Right renal cortex interstitium (tissue), 3 donors: ENCODE results near the gene PHACTR3. TPM values are rescaled to one million over a fixed set of nuclear protein-coding genes. Genes with fewer than 3 reads are reported as not detected.

Source experiments
- DNase-seq, 3 donors: peaks; one replicate each; pipeline ENCODE4 v3.0.0-alpha.2; 2013; ENCODE audit warnings: low read depth in 3 of 3, low spot score in 2 of 3
- polyA plus RNA-seq, 3 donors: library from polyadenylated mRNA; unstranded; fragments of 120-200 nt; gene quantifications; one replicate each; pipeline ENCODE4 v1.2.1, GENCODE V29; 2013; ENCODE audit not compliant: insufficient read length in 3 of 3

The PHACTR3 gene
- polyA plus RNA-seq, 3 donors, result 12.8 to 13.2 (median 12.9) TPM

GRCh38 chr20:59667981-59668515 is 63.7 kb downstream of the PHACTR3 start:
- no peak for DNase-seq

DNA sequence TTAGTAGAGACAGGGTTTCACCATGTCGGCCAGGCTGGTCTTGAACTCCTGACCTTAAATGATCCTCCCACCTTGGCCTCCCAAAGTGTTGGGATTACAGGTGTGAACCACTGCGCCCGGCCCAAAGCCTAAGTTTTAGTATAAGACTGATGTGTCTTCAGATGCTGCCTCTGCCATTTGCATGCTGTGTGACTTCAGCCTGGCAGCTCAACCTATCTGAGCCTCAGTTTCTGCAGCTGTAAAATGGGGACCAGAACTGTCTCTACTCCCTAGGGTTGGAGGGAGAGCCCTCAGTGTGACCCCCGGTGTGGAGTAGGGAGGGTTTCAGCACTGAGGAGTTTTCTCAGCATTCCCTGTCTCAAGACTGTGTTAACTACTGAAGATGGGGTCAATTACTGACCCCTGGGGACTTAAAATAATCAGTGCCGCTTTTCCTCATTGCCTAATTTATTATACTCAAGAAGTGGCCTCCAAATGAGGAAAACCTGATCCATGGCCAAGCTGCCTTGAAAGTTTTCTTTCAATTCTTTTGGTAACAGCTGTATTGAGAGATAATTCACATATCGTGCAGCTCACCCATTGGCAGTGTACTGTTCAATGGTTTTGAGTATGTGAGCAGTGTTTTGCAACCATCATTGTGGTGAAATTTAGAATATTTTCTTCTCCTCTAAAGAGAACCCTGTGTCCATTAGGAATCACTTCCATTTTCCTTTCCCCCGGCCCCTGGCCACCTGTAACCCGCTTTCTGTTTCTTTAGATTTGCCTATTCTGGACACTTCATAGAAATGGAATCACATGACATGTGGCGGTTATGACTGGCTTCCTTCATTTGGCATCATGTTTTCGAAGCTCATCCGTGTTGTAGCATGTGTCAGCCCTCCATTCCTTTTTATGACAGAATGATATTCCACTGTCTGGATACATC is 64.8 kb downstream of the PHACTR3 start:
- DNase-seq, result no peak

DNA sequence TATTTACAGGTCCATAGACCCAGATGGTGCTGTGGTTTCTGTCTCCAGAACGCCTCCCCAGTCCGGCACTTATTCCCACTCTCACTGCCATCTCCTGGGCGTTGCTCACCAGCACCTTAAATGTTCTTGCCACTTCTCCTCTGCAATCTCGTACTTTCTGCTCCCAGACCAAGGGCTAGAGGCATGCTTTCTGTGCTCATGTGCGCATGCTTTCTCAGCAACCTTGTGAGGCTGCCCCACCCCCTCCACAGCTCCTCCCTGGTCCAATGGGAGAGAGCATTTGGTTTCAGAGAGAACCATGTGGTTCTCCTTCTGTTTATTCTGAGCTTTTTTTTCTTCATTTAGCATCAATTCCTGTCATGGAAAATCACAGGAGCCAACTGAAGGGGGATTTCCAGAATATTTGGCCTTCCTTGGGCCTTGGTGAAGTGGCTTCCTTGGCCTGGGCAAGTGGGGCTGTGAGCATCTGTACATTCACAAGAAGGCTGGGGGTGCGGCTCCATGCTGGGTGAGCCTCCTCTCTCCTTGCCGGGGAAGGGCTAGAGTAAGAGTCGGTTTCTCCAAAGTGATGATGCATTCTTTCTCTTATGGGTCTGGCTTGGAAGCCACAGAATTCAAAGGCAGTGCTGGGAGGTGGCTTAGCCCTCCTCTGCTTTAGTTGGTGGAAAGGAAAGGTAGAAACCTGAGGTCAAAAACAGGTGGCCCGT is 66.6 kb downstream of the PHACTR3 start:
- DNase-seq, result no peak

DNA sequence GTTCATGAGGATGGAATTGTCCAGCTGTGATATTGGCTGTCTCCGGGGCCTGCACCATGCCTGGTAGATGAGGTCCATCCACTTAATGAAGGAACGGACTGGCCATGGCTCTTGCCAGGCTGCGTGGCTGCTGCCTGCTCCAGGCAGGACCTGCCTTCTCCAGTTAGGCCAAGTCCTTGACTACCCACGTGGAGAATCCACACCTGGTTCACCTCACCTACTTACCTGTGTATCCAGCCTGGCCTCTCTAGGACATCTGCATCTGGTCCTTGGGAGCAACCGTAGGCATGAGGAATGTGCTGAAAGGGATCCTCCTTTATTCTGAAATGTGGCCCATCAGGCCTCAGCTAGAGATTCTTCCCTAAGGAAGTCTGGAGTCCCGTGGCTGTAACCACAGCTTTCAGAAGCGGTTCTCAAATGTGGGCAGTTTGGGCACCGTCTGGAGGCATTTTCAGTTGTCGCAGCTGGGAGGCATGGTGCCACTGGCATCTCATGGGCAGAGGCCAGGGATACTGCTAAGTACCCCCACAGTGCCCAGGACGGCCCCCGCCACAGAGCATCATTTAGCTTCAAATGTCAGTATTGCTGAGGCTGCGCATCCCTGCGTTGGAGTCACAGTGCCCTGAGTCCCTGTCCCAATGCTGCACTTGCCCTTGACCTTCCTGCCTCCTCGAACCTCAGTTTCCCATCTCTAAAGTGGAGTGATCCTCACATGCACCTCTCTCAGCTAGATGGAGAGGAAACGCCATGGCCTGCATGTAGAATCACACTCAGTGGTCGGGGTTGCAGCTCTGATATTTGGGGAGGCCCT is 67.5 kb downstream of the PHACTR3 start:
- no peak for DNase-seq

DNA sequence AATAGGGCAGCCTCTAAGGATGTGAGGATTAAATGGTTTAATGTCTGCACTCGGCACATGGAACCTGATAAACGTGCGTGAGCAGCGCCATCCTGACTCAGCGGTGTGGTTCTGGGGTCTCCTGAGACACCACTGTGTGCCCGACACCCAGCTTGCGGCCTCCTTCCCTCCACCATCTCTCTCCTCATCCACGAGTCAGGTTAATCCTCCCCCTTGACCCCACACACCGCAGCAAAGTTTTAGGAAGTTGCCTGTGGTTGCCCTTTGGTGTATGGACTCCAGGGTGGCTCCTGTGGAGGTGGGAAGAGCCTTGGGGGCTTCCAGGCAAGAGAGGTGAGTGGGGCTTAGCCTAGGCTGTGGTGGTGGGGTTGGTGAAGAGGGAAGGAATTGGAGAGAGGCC is 68.2 kb downstream of the PHACTR3 start:
- DNase-seq, result no peak

DNA sequence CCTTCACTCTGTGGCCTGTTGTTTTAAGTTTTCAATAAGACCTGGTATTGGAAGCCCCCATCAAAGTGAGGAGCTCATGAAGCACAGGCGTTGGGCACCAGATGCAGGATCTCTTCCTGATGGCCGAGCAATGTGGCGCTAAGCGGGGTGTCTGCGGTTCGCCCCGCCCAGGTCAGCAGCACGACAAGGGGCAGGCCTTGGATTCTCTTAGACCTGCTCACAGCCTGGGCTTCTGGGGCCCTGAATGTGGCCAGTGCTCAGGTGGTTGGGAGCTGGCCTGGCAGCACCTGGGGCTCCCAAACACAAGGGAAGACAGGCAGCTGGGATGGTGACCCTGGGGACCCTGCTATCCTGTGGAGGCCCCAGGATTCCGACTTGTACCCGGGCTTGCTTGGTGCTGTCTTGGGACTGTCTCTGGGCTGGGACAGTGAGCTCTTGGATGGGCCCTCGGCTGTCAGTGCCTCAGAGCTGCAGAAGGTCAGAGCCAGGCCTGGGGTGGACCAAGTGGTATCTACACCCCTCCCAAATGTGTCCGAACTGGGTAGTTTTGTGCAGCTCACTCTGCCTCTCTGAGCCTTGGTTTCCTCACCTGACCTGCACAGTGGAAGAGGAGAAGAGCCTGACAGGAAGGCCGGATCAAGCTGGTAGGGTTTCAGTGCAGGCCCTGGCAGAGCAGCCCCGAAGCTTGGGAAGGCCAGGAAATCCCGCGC is 69.1 kb downstream of the PHACTR3 start:
- no peak for DNase-seq

- no peak for DNase-seq
Observed at GRCh38 chr20:59673998-59674445, 69.7 kb downstream of the PHACTR3 start.

GRCh38 chr20:59676126-59676850 is 71.9 kb downstream of the PHACTR3 start:
- no peak for DNase-seq

DNA sequence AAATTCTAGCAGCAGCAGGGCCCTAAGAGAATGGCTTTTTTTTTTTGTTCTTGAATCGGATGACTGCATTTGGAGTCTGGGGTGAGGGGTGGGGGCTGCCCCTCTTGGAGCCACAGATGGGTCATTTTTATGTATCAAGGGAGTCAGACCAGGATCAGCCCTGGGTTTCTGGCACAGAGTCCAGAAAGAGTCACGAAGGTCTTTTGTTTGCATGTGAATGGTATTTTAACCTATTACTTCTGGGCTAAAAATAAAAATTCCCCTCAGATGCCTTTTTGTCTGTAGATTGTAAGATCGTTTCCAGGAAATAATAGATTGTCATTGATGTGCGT is 72.5 kb downstream of the PHACTR3 start:
- DNase-seq, result no peak

GRCh38 chr20:59677586-59677985 is 73.2 kb downstream of the PHACTR3 start:
- DNase-seq, result no peak

GRCh38 chr20:59678288-59678687 is 73.9 kb downstream of the PHACTR3 start:
- peak in 1 of 3 donors; percentile 18 for DNase-seq

GRCh38 chr20:59678951-59679350 is 74.6 kb downstream of the PHACTR3 start:
- DNase-seq, result no peak

- DNase-seq, result no peak
Observed at GRCh38 chr20:59680148-59680650, 75.9 kb downstream of the PHACTR3 start.

DNA sequence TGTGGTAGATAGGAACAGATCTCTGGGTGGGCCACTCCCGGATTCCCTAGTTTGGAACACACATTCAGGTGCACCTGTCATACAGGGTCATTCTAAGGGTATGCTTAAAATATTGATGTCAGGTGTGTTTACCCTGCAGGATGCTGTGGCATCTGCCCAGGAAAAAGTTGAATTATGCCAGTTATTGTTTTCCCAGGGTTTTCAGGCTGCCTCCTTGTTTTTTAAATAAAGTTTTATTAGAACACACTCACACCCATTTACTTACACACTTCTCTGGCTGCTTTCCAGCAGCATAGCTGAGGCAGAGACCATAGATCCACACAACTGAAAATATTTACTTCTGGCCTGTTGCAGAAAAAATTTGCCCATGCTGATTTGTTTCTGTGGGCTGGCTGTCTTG is 76.5 kb downstream of the PHACTR3 start:
- DNase-seq, result no peak

DNA sequence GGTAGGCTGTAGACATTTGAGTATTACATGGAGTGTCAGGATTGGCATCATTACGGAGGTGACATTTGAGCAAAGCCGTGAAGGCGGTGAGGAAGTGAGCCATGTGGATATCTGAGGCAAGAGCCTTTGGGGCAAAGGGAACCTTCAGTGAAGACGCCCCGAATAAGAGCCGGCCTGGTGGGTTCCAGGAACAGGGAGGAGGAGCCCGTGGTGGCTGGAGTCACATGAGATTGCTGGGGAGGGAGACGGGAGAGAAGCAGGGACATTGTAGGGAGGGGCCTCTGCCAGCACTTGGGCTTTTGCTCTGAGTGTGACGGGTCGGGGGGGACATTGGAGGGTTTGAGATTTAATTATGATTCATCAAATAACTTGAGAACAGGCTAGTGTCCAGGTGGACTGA is 78.3 kb downstream of the PHACTR3 start:
- DNase-seq, result no peak

- DNase-seq, result no peak
Observed at GRCh38 chr20:59683181-59683580, 78.8 kb downstream of the PHACTR3 start.

DNA sequence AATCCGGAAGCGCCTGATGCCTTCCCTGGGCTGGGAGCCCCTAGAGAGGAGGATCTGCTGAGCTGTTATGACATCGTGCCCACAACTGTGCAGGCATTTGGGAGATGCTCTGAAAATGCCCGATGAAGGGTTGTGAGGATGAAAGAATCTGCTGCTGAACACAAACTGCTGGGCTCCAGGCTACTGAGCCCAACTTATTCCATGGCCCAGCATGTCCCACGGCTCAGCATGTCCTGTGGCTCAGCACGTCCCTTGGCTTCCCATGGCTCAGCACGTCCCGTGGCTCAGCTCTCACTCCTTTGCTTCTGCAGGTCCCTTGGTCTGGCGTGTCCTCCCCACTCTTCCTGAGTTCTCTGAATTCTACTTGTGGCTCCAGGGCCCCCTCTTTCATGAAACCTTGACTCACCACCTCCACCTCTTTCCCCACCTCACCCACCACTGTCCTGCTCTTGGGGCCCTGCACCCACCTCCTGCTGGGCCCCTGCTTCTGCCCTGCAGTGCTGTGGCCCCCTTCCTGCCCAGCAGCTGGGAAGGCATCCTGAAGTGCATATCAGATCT is 80.4 kb downstream of the PHACTR3 start:
- DNase-seq, result no peak

GRCh38 chr20:59686404-59687346 is 82.3 kb downstream of the PHACTR3 start:
- DNase-seq, result no peak
